ENCODE results near the gene LMF1. TPM values are rescaled to one million over a fixed set of nuclear protein-coding genes. Genes with fewer than 3 reads are reported as not detected.

The LMF1 gene
- total RNA-seq, 1 donor from 2014 or later: 11.4 TPM

Other genes starting within 250 kb of the LMF1 start
- gene ANTKMT, start 249.8 kb downstream of the LMF1 start, total RNA-seq: 24.1 TPM
- gene CCDC78, start 244.5 kb downstream of the LMF1 start, total RNA-seq: 0.40 TPM
- gene HAGHL, start 243.9 kb downstream of the LMF1 start, total RNA-seq: 2.7 TPM
- gene CIAO3, start 230.0 kb downstream of the LMF1 start, total RNA-seq: 18.1 TPM
- gene MSLN, start 210.2 kb downstream of the LMF1 start, total RNA-seq: 2.8 TPM
- gene RPUSD1, start 182.6 kb downstream of the LMF1 start, total RNA-seq: 14.4 TPM
- gene CHTF18, start 182.4 kb downstream of the LMF1 start, total RNA-seq: 20.2 TPM
- gene GNG13, start 170.2 kb downstream of the LMF1 start, total RNA-seq: not detected
- gene SOX8, start 10.8 kb upstream of the LMF1 start, total RNA-seq: 0.16 TPM
- gene SSTR5, start 101.8 kb upstream of the LMF1 start, total RNA-seq: not detected
- not detected for gene C1QTNF8, start 125.3 kb upstream of the LMF1 start, total RNA-seq
- 1.1 TPM for gene CACNA1H, start 182.1 kb upstream of the LMF1 start, total RNA-seq

Data from esophagus mucosa (tissue), 1 donor.